Astrocyte (in vitro differentiated cells and primary cell): ENCODE data around the gene BLACAT1.

Source experiments
- CTCF ChIP-seq: IDR thresholded peaks from 2 replicates; pipeline ENCODE4 v1.5.1; 2011; ENCODE audit warnings: low read depth, mild to moderate bottlenecking, inconsistent platforms, low read length, moderate library complexity; ENCODE audit not compliant: insufficient read depth
- EZH2 ChIP-seq: IDR thresholded peaks from 2 replicates; pipeline ENCODE4 v1.6.1; 2012; ENCODE audit warnings: mild to moderate bottlenecking, low read length, inconsistent platforms; ENCODE audit not compliant: insufficient read depth

- TF ChIP-seq CTCF = no peak
- peak; percentile 56 for TF ChIP-seq EZH2
Observed at GRCh38 chr1:205481629-205482151, 25.8 kb upstream of the BLACAT1 start.
